ACC112 (cell line): ENCODE results near the gene MFSD11.
"Not testable (repeated sequence)": the region's sequence is repeated elsewhere in the genome, so short reads cannot be mapped to it uniquely, and the experiment has no call there.

Source experiments
- H2AFZ ChIP-seq: fragments of 200-600 bp; sonication (generic); one replicate; pipeline ENCODE4 v1.6.0; 2017; ENCODE audit warnings: antibody characterized with exemption, low read length; ENCODE audit not compliant: unreplicated experiment
- H3K27ac ChIP-seq: fragments of 200-600 bp; sonication (generic); 2 replicates; pipeline ENCODE4 v1.5.1; 2014; ENCODE audit warnings: low read depth, mild to moderate bottlenecking, antibody characterized with exemption, low read length, moderate library complexity
- H3K27me3 ChIP-seq: fragments of 200-600 bp; sonication (generic); 2 replicates; pipeline ENCODE4 v1.6.1; 2014; ENCODE audit warnings: mild to moderate bottlenecking, antibody characterized with exemption, low read length, moderate library complexity, mixed read lengths; ENCODE audit not compliant: insufficient read depth
- H3K36me3 ChIP-seq: fragments of 200-600 bp; sonication (generic); 2 replicates; pipeline ENCODE4 v1.6.1; 2016; ENCODE audit warnings: mild to moderate bottlenecking, antibody characterized with exemption, low read length, moderate library complexity, mixed read lengths; ENCODE audit not compliant: insufficient read depth
- H3K4me1 ChIP-seq: fragments of 200-600 bp; sonication (generic); one replicate; pipeline ENCODE4 v1.6.1; 2016; ENCODE audit warnings: low read length, mixed read lengths; ENCODE audit not compliant: insufficient read depth, unreplicated experiment, control insufficient read depth
- H3K4me3 ChIP-seq: fragments of 200-600 bp; sonication (generic); 2 replicates; pipeline ENCODE4 v1.5.1; 2014; ENCODE audit warnings: mild to moderate bottlenecking, low read depth, low read length
- H3K79me2 ChIP-seq: fragments of 200-600 bp; sonication (generic); one replicate; pipeline ENCODE4 v1.6.0; 2016; ENCODE audit warnings: low read length; ENCODE audit not compliant: control insufficient read depth, unreplicated experiment, insufficient read depth

Gene MFSD11

DNA sequence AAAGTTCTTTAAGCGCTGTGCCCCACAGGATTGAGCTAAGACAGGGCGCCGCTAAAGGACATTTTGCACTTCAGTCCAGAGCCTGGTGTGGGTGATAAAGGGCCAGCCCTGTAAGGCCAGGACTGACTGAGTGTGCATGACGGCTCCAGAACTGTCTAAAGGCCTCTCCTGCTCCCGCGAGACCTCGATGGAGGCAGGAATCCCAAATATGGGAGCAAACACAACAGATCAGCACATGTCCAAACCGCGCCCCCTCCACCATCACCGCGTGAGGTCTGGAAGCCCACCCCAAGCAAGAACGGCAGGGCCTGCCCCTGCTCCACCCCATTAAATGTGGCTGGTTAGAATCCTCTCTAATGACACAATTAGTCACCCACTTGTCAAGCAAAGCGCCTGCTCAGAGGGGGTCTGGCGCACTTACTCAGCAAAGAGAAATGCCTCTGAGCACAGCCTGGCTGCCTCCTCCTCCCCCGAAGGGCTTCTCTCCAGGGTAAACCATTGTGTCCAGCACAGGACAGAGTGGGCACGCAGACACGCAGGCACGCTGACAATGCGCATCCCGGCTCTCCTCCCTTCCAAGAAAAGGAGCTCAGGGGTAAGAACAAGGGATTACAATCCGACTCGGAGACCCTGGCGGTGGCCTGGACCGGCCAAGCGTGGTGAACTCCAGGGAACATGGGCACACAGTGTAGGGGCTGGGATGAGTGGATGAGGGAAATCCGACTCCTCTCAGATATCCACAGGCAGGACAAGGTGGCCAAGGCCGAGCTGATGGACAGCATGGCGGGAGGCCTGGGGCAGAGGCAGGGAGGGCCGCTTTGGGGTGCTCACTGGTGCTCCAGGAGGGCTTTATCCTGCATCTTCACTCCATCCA, 28.6 kb upstream of the MFSD11 start:
- no peaks in the 10 kb centered on the region; the same call in 1 of the 2 replicates for H3K36me3 ChIP-seq
- no peaks in the 10 kb centered on the region for H3K27me3 ChIP-seq
- peaks cover 25% of the 10 kb centered on the region for H3K4me1 ChIP-seq
- H3K4me3 ChIP-seq = peak overlapping the region; percentile 86
- H3K79me2 ChIP-seq = peaks cover 72% of the 10 kb centered on the region
- peak overlapping the region; percentile 85 for H3K27ac ChIP-seq
- H2AFZ ChIP-seq = no peak overlapping the region

- Histone ChIP-seq H3K79me2 (peaks cover 72% of the 10 kb centered on the region), H3K4me3 (peak overlapping the region; percentile 86), H3K27ac (peak overlapping the region; percentile 85), H3K4me1 (peaks cover 29% of the 10 kb centered on the region)
- H3K27me3 ChIP-seq, H2AFZ ChIP-seq, H3K36me3 ChIP-seq: not testable (repeated sequence)
These were observed 27.7 kb upstream of the MFSD11 start for GRCh38 chr17:76709951-76710862.

- Histone ChIP-seq H2AFZ (peak within 1 kb of the TSS; percentile 11), H3K4me1 (peaks cover 36% of the 10 kb centered on the region), H3K36me3 (no peaks in the 10 kb centered on the region; the same call in 1 of the 2 replicates), H3K4me3 (peak within 1 kb of the TSS; percentile 86), H3K79me2 (peaks cover 68% of the 10 kb centered on the region), H3K27ac (peak within 1 kb of the TSS; percentile 85), H3K27me3 (no peaks in the 10 kb centered on the region)
These were observed 26.9 kb upstream of the MFSD11 start, which contains the start of gene MXRA7 for GRCh38 chr17:76710863-76711611. Gene MXRA7 (minus strand): TSS chr17:76710965. CDS start chr17:76710946, 19 bp downstream.

DNA sequence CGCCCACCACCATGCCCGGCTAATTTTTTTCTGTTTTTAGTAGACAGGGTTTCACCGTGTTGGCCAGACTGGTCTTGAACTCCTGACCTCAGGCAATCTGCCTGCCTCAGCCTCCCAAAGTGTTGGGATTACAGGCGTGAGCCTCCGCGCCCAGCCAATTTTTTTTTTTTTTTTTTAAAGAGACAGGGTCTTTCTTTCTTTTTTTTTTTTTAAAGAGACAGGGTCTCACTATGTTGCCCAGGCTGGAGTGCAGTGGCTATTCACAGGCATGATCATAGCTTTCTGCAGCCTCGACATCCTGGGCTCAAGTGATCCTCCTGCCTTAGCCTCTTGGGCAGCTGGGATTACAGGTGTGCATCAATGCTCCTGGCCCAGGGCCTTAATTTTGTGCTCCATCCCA, 25.6 kb upstream of the MFSD11 start:
- H3K36me3 ChIP-seq, H3K27ac ChIP-seq, H3K4me3 ChIP-seq, H3K27me3 ChIP-seq, H2AFZ ChIP-seq: not testable (repeated sequence)
- Histone ChIP-seq H3K79me2 (peaks cover 57% of the 10 kb centered on the region), H3K4me1 (peaks cover 46% of the 10 kb centered on the region)

- Histone ChIP-seq H3K4me3 (no peak overlapping the region), H3K36me3 (peaks cover 6% of the 10 kb centered on the region), H3K4me1 (peaks cover 34% of the 10 kb centered on the region), H2AFZ (no peak overlapping the region), H3K79me2 (peaks cover 43% of the 10 kb centered on the region), H3K27me3 (no peaks in the 10 kb centered on the region), H3K27ac (no peak overlapping the region)
These were observed 24.2 kb upstream of the MFSD11 start for GRCh38 chr17:76713765-76714164.

DNA sequence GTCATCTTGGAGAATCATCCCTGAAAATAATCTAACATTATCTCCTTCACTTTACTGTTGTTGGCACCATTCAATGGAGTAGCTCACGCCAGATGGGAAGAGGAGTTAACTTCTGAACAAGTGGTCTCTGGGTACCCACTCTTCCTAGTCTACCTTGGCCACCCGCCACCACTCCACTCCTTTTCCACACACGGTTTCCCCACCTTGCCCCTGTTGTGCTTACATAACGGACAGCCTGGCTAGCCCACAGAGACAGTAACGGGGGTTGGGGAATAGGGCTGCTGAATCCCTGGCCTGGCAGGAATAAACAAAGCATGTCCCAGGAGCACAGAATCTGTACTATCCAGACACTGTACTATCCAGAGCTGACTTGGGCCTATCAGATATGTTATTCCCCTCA, 23.6 kb upstream of the MFSD11 start:
- H3K4me3 ChIP-seq = no peak overlapping the region
- peaks cover 40% of the 10 kb centered on the region for H3K79me2 ChIP-seq
- no peaks in the 10 kb centered on the region for H3K27me3 ChIP-seq
- no peak overlapping the region for H2AFZ ChIP-seq
- H3K27ac ChIP-seq = no peak overlapping the region
- H3K4me1 ChIP-seq = peaks cover 32% of the 10 kb centered on the region
- H3K36me3 ChIP-seq = peaks cover 10% of the 10 kb centered on the region

GRCh38 chr17:76714822-76715495, 23.0 kb upstream of the MFSD11 start:
- peaks cover 15% of the 10 kb centered on the region for H3K36me3 ChIP-seq
- H3K4me3 ChIP-seq = no peak overlapping the region
- no peaks in the 10 kb centered on the region for H3K27me3 ChIP-seq
- H3K79me2 ChIP-seq = peaks cover 34% of the 10 kb centered on the region
- peaks cover 32% of the 10 kb centered on the region for H3K4me1 ChIP-seq
- no peak overlapping the region for H2AFZ ChIP-seq
- peak overlapping the region; percentile 98 for H3K27ac ChIP-seq

- H3K27ac ChIP-seq = peak overlapping the region; percentile 98
- H2AFZ ChIP-seq = no peak overlapping the region
- peaks cover 20% of the 10 kb centered on the region for H3K36me3 ChIP-seq
- no peak overlapping the region for H3K4me3 ChIP-seq
- H3K79me2 ChIP-seq = peaks cover 30% of the 10 kb centered on the region
- no peaks in the 10 kb centered on the region for H3K27me3 ChIP-seq
- peaks cover 32% of the 10 kb centered on the region for H3K4me1 ChIP-seq
These were observed 22.5 kb upstream of the MFSD11 start for GRCh38 chr17:76715496-76715830.

DNA sequence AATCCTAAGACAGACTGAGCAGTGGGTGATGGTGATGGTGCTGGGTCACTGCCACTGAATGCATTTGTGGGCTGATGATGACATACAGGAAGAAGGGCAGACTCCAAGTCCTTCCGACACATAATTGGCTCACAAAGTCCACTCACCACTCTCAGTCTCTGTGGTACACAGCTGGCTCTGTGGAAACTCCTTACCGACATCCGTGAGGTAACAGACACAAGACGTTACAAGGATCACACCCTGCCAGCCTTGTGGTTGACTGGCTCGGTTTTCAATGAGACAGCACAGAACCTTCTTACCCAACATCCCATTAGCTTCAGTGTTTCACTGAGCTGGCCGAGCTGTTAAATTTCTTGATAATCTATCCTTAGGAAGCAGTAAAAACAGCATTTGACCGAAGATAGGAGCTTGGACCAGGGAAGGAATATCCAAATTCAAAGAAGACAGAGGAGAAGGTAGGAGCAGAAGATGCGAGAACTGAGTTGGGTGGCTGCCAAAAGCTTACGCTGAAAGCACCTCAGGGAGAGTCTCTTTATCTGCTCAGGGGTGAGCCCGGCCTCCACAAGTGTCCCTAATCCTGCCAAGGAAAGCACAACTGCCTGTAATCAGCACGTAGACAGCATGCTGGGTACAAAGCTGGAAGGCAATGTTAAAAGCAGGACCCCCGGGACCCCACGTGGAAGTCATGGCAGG, 21.6 kb upstream of the MFSD11 start:
- no peak overlapping the region for H2AFZ ChIP-seq
- peak overlapping the region; percentile 98 for H3K27ac ChIP-seq
- peaks cover 29% of the 10 kb centered on the region for H3K4me1 ChIP-seq

More for the DNA sequence above, 21.6 kb upstream of the MFSD11 start:
- H3K4me3 ChIP-seq = peak overlapping the region; percentile 54
- peaks cover 27% of the 10 kb centered on the region for H3K36me3 ChIP-seq
- H3K27me3 ChIP-seq = no peaks in the 10 kb centered on the region
- H3K79me2 ChIP-seq = peaks cover 31% of the 10 kb centered on the region
